Gastroesophageal sphincter (tissue), 4 donors: Measurements from ENCODE around the gene CABP2. TPM values are rescaled to one million over a fixed set of nuclear protein-coding genes. Genes with fewer than 3 reads are reported as not detected.

Source experiments
- ATAC-seq: fragments of 150-250 bp; one replicate; pipeline ENCODE4 v1.9.1; 2016; ENCODE audit warnings: mild to moderate bottlenecking, moderate library complexity
- H3K27ac ChIP-seq, 4 donors: fragments of 200-600 bp; sonication (generic) in 3 of 4; 1 replicate in 3 of 4; 2 replicates in 1 of 4; pipeline ENCODE4 v1.5.1; 2016 to 2019
- H3K27me3 ChIP-seq: fragments of 200-600 bp; sonication (generic); one replicate; pipeline ENCODE4 v1.5.1; 2019
- H3K36me3 ChIP-seq, 2 donors: fragments of 200-600 bp; sonication (generic); one replicate each; pipeline ENCODE4 v1.5.1; 2019; ENCODE audit warnings: control low read depth in 1 of 2
- H3K4me1 ChIP-seq, 3 donors: fragments of 200-600 bp; sonication (generic); 1 replicate in 2 of 3; 2 replicates in 1 of 3; pipeline ENCODE4 v1.5.1; 2016 to 2019; ENCODE audit warnings: control low read depth in 2 of 3
- H3K4me3 ChIP-seq, 2 donors: fragments of 200-600 bp; sonication (generic); one replicate each; pipeline ENCODE4 v1.5.1; 2019; ENCODE audit warnings: mild to moderate bottlenecking in 1 of 2, moderate library complexity in 1 of 2
- H3K9me3 ChIP-seq, 3 donors: fragments of 200-600 bp; sonication (generic); one replicate each; pipeline ENCODE4 v1.5.1; 2017 to 2019; ENCODE audit warnings: control low read depth in 2 of 3
- EP300 ChIP-seq: sonication (generic); formaldehyde crosslinking; IDR thresholded peaks from one replicate; pipeline ENCODE4 v1.6.1; 2017; ENCODE audit warnings: antibody characterized with exemption, mild to moderate bottlenecking
- POLR2A ChIP-seq, 2 donors: fragments of 450-650 bp; IDR thresholded peaks; one replicate each; pipeline ENCODE4 v1.6.1; 2017; ENCODE audit warnings: antibody characterized with exemption in 2 of 2, mild to moderate bottlenecking in 2 of 2, moderate library complexity in 1 of 2
- POLR2AphosphoS5 ChIP-seq: sonication (generic); formaldehyde crosslinking; IDR thresholded peaks from one replicate; pipeline ENCODE4 v1.6.1; 2017; ENCODE audit warnings: antibody characterized with exemption
- WGBS, 2 donors: methylation state at CpG; one replicate each; pipeline ENCODE4 v1.1.5; 2018; ENCODE audit warnings: low coverage in 1 of 2; 5-methylcytosine and 5-hydroxymethylcytosine counted together
- total RNA-seq, 4 donors: library from RNA; depleted of rRNA; stranded (reverse); fragments of >200 nt; gene quantifications; one replicate each; pipeline ENCODE4 v1.1.0, GENCODE V29; 2016
- TF ChIP-seq, protein P1 (sequence below), 4 experiments: fragments of 200-600 bp in 2 of 4; fragments of 450-650 bp in 2 of 4; sonication (generic) in 1 of 4; IDR thresholded peaks; one replicate each; pipeline ENCODE4 v1.5.1; 2017 to 2019; ENCODE audit warnings: antibody characterized with exemption in 4 of 4, mild to moderate bottlenecking in 2 of 4, moderate library complexity in 2 of 4

Gene CABP2
- total RNA-seq, 4 donors from 2014 or later = not detected

DNA sequence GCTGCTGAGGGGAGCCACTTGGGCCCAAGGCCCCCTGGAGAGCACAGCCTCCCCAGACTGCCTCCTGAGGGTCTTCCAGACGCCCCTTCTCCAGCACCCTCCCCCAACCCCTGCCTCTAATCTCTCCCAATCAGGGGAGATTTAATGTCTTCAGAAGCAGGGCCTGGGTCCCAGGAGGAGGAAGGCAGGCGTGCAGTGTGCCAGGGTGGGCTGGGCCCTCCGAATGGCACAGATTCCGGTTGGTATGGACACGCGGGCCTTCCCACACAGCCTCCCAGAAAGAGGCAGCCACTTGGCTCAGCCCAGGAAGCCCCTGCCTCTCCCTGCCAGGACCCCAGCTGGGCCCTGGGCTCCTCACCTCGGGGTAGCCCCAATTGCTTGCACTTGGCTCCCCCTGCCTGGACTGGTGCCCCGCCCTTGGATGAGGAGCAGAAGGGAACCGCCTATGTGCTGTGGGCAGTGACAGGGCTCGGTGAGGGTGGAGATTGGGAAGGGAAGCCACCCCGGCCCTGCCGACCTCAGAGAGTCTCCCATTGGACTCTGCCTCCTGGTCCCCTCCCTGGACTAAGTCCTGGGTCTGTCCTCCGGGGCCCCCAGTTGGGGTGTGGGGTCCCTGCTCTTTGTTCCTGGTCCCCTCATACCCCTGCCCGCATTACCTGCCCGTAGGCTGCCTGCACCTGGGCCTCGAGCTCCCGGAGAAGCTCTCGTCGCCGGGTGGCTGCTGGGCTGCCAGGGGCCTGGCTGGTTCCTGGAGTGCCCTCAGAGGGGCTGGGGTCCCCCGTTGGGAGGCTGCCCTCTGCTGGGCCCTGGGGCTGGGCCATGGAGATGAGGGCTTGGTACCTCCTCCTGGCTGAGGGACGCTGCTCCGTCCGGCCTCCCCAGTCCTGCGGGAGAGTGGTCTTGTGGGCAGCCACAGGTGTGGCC is 572 bp upstream of the CABP2 start:
- H3K4me3 ChIP-seq = no peak overlapping the region
- no peaks in the 10 kb centered on the region for H3K9me3 ChIP-seq
- H3K4me1 ChIP-seq = no peaks in the 10 kb centered on the region
- peaks cover 30% of the 10 kb centered on the region for H3K27me3 ChIP-seq
- H3K27ac ChIP-seq = no peak overlapping the region
- no peak for ATAC-seq
- H3K36me3 ChIP-seq = no peaks in the 10 kb centered on the region
- whole genome bisulfite sequencing, 2 donors = 100% methylated on average over 1 of the region's 25 CpGs; no CpG with 5 or more reads in 1 of the 2 donors
- TF ChIP-seq POLR2A (IDR thresholded peaks at IDR 0.05) (no peak), EP300 (no peak)

DNA sequence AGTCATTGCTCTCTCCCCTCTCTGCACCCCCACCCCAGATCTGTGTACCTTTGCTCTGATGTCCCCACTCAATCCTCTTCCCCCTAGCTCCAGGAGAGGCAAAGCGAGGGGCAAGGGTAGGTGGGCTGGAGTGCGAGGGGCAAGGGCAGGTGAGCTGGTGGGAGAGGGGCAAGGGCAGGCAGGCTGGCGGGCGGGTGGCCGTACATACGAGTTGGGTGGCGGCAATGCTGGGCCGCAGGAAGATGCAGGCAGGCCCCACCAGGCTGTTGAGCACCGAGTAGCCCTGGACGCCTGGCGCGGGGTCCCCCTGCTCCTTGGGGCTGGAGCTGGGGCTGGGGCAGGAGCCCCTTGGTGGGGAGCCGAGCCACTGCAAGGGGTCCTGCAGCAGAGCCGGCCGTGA is 908 bp downstream of the CABP2 start:
- Histone ChIP-seq H3K36me3 (no peaks in the 10 kb centered on the region), H3K4me1 (no peaks in the 10 kb centered on the region), H3K4me3 (no peak overlapping the region), H3K27me3 (peaks cover 30% of the 10 kb centered on the region), H3K27ac (no peak overlapping the region), H3K9me3 (no peaks in the 10 kb centered on the region)
- ATAC-seq = no peak
- TF ChIP-seq EP300 (no peak), POLR2A (IDR thresholded peaks at IDR 0.05) (no peak), POLR2AphosphoS5 (no peak)
- TF ChIP-seq, protein P1, sequence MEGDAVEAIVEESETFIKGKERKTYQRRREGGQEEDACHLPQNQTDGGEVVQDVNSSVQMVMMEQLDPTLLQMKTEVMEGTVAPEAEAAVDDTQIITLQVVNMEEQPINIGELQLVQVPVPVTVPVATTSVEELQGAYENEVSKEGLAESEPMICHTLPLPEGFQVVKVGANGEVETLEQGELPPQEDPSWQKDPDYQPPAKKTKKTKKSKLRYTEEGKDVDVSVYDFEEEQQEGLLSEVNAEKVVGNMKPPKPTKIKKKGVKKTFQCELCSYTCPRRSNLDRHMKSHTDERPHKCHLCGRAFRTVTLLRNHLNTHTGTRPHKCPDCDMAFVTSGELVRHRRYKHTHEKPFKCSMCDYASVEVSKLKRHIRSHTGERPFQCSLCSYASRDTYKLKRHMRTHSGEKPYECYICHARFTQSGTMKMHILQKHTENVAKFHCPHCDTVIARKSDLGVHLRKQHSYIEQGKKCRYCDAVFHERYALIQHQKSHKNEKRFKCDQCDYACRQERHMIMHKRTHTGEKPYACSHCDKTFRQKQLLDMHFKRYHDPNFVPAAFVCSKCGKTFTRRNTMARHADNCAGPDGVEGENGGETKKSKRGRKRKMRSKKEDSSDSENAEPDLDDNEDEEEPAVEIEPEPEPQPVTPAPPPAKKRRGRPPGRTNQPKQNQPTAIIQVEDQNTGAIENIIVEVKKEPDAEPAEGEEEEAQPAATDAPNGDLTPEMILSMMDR (IDR thresholded peaks at IDR 0.05) = no peak
- WGBS, 2 donors = 80% methylated on average over 1 of the region's 15 CpGs; no CpG with 5 or more reads in 1 of the 2 donors

DNA sequence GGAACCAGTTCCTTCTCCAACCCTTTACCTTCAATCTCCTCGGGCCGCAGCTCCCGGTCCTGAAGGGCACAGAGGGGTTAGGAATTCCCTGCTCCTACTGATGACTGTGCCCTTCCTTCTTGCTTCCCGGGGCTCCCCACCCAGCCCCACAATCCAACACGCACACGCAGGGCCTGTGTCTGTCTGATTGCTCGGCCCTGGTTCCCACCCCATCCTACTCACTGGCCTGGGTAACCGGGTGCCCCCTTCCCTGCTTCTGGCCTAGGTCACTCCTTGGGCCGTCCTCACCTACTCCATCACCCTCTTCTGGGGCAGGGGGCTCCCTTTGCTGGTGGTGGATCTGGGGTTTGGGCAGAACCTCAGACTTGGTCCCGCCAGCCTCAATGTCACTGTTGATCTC is 1.3 kb downstream of the CABP2 start:
- no peak for ATAC-seq
- Histone ChIP-seq H3K4me3 (no peak overlapping the region), H3K27ac (no peak overlapping the region), H3K9me3 (no peaks in the 10 kb centered on the region), H3K36me3 (no peaks in the 10 kb centered on the region), H3K4me1 (no peaks in the 10 kb centered on the region), H3K27me3 (peaks cover 30% of the 10 kb centered on the region)
- 86 to 93% methylated on average over 3 to 7 of the region's 10 CpGs for WGBS, 2 donors
- TF ChIP-seq EP300 = no peak
- no peak for TF ChIP-seq POLR2A (IDR thresholded peaks at IDR 0.05)
- TF ChIP-seq, protein P1 (IDR thresholded peaks at IDR 0.05) = no peak
- no peak for TF ChIP-seq POLR2AphosphoS5

DNA sequence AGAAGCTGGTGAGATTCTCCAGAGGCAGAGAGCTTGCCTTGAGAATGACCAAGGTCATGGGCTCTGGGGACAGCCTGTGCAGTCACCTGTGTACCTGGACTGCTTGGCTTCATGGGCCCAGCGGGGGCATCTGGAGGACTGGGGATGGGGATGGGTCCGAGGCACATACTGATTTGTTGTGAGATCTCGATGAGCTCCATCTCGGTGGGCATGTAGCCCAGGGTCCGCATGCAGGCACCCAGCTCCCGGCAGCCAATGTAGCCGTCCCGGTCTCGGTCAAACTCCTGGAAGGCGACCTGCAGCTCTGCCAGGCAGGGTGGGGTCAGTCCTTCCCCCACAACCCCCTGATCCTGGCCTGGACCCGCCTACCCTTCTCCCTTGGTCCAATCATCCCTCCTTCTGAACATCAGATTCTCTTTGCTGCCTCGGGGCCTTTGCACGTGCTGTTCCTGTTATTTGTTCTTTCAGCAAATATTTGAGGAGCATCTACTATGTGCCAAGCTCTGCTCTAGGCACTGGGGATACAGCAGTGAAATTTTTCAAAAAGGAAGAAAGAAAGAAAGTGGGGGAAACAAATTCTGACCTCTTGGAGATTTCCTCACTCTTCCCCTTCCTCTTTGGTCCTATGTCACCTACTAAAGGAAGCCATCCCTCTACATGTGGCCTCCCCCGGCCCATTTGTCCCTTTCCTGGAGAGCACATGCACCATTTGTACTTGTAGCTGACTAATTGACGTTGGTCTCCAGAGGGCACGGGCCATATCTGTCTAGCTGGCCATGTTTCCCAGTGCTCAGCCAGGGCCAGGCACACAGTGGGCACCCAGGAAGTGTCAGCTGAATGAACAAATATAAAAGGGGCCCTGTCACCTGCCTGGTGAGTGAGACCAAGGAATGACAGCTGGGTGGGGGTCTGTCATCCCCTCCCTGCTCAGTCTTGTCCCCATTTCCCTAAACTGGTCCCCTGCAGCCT is 2.1 kb downstream of the CABP2 start:
- H3K9me3 ChIP-seq = no peaks in the 10 kb centered on the region
- no peak overlapping the region for H3K27ac ChIP-seq
- TF ChIP-seq POLR2A (IDR thresholded peaks at IDR 0.05) (no peak), POLR2AphosphoS5 (no peak), EP300 (no peak)
- TF ChIP-seq, protein P1 (IDR thresholded peaks at IDR 0.05) = no peak
- peaks cover 30% of the 10 kb centered on the region for H3K27me3 ChIP-seq
- no peaks in the 10 kb centered on the region for H3K4me1 ChIP-seq
- no peak for ATAC-seq
- H3K36me3 ChIP-seq = no peaks in the 10 kb centered on the region
- no peak overlapping the region for H3K4me3 ChIP-seq
- WGBS, 2 donors = 84 to 89% methylated on average over 4 to 8 of the region's 16 CpGs

DNA sequence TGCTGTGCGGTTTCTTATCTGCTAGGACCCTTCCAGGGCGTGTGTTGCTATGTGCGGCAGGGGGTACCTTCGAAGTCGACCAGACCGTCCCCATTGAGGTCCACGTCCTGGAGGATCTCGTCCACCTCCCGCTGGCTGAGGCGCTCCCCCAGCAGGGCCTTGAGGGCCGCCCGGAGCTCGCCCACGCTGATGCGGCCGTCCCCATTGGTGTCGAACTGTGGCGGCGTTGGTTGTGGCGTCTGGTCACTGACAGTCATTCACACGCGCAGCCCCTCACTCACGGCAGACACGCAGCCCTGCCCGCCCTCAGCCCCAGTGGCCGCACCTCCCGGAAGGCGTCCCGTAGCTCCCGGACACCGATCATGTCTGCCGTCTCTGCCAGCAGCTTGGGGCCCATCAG is 3.5 kb downstream of the CABP2 start:
- no peak for TF ChIP-seq EP300
- no peak for TF ChIP-seq POLR2A (IDR thresholded peaks at IDR 0.05)
- TF ChIP-seq POLR2AphosphoS5 = no peak
- TF ChIP-seq, protein P1 (IDR thresholded peaks at IDR 0.05) = no peak
- no peak for ATAC-seq

More for the DNA sequence above, 3.5 kb downstream of the CABP2 start:
- no peaks in the 10 kb centered on the region for H3K36me3 ChIP-seq
- no peaks in the 10 kb centered on the region for H3K9me3 ChIP-seq
- H3K27ac ChIP-seq = no peak overlapping the region
- peaks cover 38% of the 10 kb centered on the region for H3K27me3 ChIP-seq
- no peaks in the 10 kb centered on the region for H3K4me1 ChIP-seq
- WGBS, 2 donors = 84% methylated on average over 4 of the region's 32 CpGs; no CpG with 5 or more reads in 1 of the 2 donors
- no peak overlapping the region for H3K4me3 ChIP-seq
